DMS79 (cell line): ENCODE data around the gene DLK1.

Source experiments
- DNase-seq: peaks from one replicate; lab custom pipeline; 2025; lab: John Stamatoyannopoulos, UW

DLK1 gene

GRCh38 chr14:100714258-100714892 lies 12.3 kb upstream of the DLK1 start:
- DNase-seq, result peak; percentile 96

- no peak for DNase-seq
Observed at GRCh38 chr14:100715332-100715731, 11.4 kb upstream of the DLK1 start.

- no peak for DNase-seq
Observed at GRCh38 chr14:100715803-100716202, 10.9 kb upstream of the DLK1 start.

GRCh38 chr14:100717386-100717785 lies 9.3 kb upstream of the DLK1 start:
- no peak for DNase-seq

DNA sequence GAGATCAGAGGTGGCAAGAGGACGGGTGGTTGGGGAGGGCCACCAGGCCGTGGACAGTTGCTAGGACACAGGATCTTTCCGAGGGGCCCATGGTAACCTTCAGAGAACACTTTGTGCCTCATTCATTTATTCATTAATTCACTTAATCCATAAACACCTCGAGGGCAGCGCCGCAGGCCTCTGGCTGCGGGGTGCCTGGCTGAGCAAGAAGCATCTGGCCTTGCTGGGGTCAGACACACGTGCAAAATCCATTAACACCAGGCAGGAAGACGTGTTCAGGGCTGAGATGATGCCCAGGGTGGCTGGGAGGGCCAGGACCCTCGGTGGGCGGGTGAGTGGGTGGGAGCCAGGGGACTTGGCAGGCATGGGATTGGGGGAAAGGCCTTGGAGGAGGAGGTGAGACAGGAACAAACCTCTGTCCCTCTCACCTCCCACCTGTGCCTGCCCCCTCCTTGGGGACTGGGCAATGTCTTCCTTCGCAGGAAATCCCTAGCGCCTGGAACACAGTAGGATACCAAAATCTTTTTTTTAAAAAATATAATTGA lies 6.6 kb upstream of the DLK1 start:
- no peak for DNase-seq

- no peak for DNase-seq
Observed at GRCh38 chr14:100721568-100721967, 5.1 kb upstream of the DLK1 start.

DNA sequence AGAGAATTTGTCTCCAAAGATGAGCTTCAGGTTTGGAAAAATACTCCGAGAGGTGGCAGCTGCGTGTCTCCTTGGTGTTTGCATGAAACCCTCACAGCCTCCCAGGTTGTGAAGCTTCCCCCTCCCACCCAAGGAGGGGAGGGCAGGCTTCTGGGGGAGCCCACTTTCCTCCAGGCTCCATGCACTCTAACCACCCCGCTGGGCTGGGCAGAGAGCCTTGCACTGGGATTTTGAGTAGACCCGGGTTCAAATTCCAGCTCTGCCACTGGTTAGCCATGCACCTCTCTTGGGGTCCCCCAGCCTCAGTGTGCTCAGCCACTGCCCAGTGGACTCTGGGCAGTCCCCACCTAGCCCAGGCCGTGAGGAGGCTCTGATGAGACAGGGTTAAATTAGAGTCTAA lies 4.3 kb upstream of the DLK1 start:
- DNase-seq, result no peak

- DNase-seq, result no peak
Observed at GRCh38 chr14:100723135-100723829, 3.4 kb upstream of the DLK1 start.

GRCh38 chr14:100723830-100724437 lies 2.8 kb upstream of the DLK1 start:
- no peak for DNase-seq

DNA sequence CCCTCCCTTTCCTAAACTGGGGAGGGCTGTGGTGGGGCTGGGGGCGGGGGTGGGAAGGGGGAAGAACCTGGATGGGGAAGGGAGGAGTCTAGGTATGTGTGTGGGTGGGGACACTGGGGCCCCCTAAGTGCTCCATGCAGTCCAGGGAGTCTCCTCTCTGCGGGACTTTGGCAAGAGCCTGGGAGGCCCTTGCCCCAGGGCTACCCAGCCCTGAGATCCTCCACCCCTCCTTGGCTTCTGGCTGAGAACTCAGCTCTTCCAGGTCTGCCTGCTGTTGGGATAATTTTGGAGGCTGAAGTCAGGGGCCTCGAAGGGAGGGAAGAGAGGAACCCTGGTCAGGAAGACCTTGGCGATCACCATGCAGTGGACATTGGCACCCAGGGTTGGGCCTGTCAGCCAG lies 2.2 kb upstream of the DLK1 start:
- no peak for DNase-seq

DNA sequence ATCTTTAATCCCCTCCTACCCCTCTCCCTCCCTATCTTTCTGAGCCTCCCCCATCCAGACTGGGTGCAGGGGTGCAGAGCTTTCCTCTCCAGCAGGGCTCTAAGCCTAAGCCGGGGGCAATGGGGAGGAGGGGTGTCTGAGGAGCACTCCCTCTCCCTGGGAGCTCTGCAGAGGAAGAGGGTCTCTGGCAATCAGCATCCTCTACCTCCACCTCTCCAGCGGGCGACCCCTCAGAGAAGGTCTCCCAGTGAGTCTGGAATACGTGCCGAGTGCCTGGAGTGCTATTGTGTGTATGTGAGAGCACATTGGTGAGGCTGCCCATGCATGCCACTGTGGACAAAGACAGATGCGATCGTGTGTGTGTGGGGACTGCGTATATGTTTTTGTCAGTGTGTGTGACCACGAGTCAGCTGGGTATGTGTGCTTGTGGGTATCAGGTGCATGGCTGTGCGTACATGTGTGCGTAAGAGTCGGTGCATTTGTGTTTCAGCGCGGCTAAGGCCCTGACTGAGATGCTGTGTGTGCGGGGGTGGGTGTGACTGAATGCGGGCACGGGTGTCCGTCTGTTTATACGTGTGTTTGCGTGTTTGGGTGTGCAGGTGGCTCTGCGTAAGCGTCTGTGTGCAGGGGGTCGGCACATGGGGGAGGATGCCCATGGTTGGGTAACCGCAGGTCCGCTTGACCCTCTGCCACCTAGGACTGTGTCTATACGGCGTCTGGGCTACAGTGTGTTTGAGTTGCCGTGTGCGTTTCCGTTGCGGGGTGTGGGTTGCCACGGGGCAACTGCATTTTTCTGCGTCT lies 905 bp upstream of the DLK1 start:
- DNase-seq, result no peak

DNA sequence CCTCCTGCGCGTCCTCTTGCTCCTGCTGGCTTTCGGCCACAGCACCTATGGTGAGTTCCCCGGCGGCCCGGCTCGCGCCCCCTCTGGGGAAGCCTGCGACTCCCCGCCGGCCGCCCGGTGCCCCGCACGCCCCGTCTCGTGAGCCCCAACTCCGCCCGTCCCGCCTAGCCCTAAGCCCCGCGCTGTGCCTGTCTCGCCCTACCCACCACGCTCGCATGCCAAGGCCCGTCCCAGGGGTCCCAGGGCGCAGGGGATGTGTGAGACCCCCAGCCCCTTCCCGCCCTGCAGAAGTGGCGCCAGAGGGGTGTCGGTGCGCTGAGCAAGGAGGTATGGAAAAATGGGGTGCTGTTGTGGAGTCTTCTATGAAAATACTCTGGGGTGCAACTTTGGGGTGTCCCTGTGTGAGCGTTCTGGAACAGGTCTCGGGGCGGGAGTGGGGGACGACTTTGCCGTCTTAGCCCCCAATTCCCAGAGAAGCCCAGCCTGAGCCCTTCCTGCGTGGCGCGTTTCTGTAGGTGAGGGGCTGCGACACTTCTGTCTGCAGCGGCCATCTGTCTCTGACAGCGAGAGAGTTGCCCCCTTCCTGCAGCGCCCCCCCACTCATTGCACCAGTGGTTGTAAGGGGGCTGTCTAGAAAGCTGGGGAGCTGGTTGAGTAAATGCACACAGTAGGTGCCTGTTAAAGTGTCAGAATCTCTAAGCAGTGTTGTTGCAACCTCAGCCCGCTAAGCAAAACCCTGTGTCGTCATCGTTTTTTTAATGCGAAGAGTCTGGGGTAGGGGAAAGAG lies 587 bp downstream of the DLK1 start:
- DNase-seq, result no peak

GRCh38 chr14:100727873-100728240 lies 1.2 kb downstream of the DLK1 start:
- DNase-seq, result no peak

- no peak for DNase-seq
Observed at GRCh38 chr14:100728962-100729361, 2.3 kb downstream of the DLK1 start.

DNA sequence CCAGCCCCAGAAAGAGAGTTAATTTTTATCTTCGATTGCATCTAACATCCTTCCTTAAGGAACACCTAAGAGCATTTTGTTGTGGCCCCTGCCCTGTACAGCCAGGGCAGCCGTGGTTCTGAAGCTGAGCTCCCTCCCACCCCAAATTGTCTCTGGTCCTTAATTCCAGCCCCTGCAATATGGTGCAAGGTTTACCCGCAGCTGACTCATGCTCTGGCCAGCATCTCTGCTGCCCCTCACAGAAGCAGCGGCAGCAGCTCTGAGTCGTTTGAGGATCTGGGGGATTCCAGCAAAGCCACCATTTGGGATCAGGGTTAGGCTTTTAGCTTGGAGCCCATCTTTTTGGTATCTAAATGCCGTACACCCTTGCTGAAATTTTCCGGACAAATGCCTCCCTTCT lies 3.3 kb downstream of the DLK1 start:
- DNase-seq, result no peak

GRCh38 chr14:100730581-100730980 lies 3.9 kb downstream of the DLK1 start:
- DNase-seq, result no peak

GRCh38 chr14:100731011-100731670 lies 4.4 kb downstream of the DLK1 start:
- no peak for DNase-seq

- no peak for DNase-seq
Observed at GRCh38 chr14:100731846-100732765, 5.4 kb downstream of the DLK1 start.

DNA sequence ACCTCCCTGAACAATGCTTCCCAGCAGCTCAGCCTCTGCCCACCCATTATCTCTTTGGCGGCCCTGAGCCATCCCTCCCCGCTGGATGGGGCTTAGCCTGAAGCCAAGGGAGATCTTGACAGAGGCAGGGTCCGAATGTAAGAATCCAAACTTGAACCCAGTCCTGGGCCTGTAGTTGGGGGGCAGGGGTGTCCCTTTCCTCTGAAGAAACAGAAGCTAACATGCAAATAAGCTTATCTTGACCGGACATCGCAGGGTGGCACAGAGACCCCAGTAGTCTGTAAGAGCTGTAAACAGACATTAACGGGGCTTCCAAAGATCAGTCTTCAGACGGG lies 6.0 kb downstream of the DLK1 start:
- DNase-seq, result no peak

- DNase-seq, result peak; percentile 92
Observed at GRCh38 chr14:100733152-100733850, 6.6 kb downstream of the DLK1 start.
